Thoracic aorta (tissue), 2 donors: ENCODE measurements around the gene ZFC3H1. TPM values are rescaled to one million over a fixed set of nuclear protein-coding genes. Genes with fewer than 3 reads are reported as not detected.

ENCODE experiments used
- ATAC-seq: fragments of 150-250 bp; one replicate; pipeline ENCODE4 v1.8.0; 2017; ENCODE audit warnings: low read depth; ENCODE audit not compliant: insufficient number of reproducible peaks, low FRiP score
- DNase-seq: peaks from one replicate; pipeline ENCODE4 v3.0.0-alpha.2; 2020; ENCODE audit warnings: low spot score
- H3K27ac ChIP-seq, 2 donors: fragments of 200-600 bp; sonication (generic); 1 replicate in 1 of 2; 2 replicates in 1 of 2; pipeline ENCODE4 v1.5.1; 2016; ENCODE audit warnings: mild to moderate bottlenecking in 2 of 2, moderate library complexity in 2 of 2
- H3K27me3 ChIP-seq: fragments of 200-600 bp; sonication (generic); replicated peaks from 2 replicates; pipeline ENCODE4 v1.6.0; 2016; ENCODE audit warnings: mild to moderate bottlenecking; ENCODE audit not compliant: insufficient read depth
- H3K36me3 ChIP-seq: fragments of 200-600 bp; sonication (generic); one replicate; pipeline ENCODE4 v1.5.1; 2016
- H3K4me1 ChIP-seq, 2 donors: fragments of 200-600 bp; sonication (generic); 1 replicate in 1 of 2; 2 replicates in 1 of 2; pipeline versions ENCODE4 v1.5.1 to v1.6.0; 2016; ENCODE audit warnings: low read depth in 2 of 2, mild to moderate bottlenecking in 1 of 2; ENCODE audit not compliant: control insufficient read depth in 1 of 2
- H3K4me3 ChIP-seq: fragments of 200-600 bp; sonication (generic); 2 replicates; pipeline ENCODE4 v1.5.1; 2016; ENCODE audit warnings: mild to moderate bottlenecking
- H3K9me3 ChIP-seq: fragments of 200-600 bp; sonication (generic); 2 replicates; pipeline ENCODE4 v1.5.1; 2016
- total RNA-seq, 2 donors: library from RNA; depleted of rRNA; stranded (reverse); fragments of >200 nt; gene quantifications; one replicate each; pipeline versions ENCODE4 v1.1.0 to v1.2.3, GENCODE V29; 2016
- TF ChIP-seq, protein P1 (sequence below): fragments of 200-600 bp; sonication (generic); IDR thresholded peaks from one replicate; pipeline ENCODE4 v1.5.1; 2019; ENCODE audit warnings: antibody characterized with exemption

Gene ZFC3H1
- total RNA-seq, 2 donors from 2014 or later: 48.6 to 101 TPM

GRCh38 chr12:71566655-71567054 lies 97.0 kb downstream of the ZFC3H1 start:
- Histone ChIP-seq H3K4me3 (no peak overlapping the region), H3K9me3 (no peaks in the 10 kb centered on the region), H3K27me3 (no peaks in the 10 kb centered on the region), H3K36me3 (no peaks in the 10 kb centered on the region), H3K27ac (no peak overlapping the region), H3K4me1 (no peaks in the 10 kb centered on the region)
- TF ChIP-seq, protein P1, sequence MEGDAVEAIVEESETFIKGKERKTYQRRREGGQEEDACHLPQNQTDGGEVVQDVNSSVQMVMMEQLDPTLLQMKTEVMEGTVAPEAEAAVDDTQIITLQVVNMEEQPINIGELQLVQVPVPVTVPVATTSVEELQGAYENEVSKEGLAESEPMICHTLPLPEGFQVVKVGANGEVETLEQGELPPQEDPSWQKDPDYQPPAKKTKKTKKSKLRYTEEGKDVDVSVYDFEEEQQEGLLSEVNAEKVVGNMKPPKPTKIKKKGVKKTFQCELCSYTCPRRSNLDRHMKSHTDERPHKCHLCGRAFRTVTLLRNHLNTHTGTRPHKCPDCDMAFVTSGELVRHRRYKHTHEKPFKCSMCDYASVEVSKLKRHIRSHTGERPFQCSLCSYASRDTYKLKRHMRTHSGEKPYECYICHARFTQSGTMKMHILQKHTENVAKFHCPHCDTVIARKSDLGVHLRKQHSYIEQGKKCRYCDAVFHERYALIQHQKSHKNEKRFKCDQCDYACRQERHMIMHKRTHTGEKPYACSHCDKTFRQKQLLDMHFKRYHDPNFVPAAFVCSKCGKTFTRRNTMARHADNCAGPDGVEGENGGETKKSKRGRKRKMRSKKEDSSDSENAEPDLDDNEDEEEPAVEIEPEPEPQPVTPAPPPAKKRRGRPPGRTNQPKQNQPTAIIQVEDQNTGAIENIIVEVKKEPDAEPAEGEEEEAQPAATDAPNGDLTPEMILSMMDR: no peak
- DNase-seq: no peak
- ATAC-seq: no peak

DNA sequence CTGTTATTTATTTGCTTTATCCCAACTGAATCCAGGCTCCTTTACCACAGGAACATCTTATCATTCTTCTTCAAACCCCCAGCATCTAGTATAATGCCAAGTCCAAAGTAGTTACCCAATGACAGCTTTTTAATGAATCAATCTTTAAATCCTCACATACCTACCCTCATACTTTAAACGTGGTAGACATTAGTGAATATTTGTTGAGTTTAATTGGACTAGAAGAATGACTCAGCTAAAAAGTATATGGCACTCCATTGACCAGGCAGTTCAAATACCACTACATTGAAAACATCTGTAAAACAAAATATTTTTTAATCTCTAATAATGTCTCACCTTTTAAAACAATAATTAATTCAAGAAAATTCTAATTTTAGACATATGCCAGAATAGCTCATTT lies 98.1 kb downstream of the ZFC3H1 start:
- Histone ChIP-seq H3K4me1 (no peaks in the 10 kb centered on the region), H3K4me3 (no peak overlapping the region), H3K9me3 (no peaks in the 10 kb centered on the region), H3K36me3 (no peaks in the 10 kb centered on the region), H3K27ac (no peak overlapping the region), H3K27me3 (no peaks in the 10 kb centered on the region)
- TF ChIP-seq, protein P1: no peak
- ATAC-seq (no peak), DNase-seq (no peak)

DNA sequence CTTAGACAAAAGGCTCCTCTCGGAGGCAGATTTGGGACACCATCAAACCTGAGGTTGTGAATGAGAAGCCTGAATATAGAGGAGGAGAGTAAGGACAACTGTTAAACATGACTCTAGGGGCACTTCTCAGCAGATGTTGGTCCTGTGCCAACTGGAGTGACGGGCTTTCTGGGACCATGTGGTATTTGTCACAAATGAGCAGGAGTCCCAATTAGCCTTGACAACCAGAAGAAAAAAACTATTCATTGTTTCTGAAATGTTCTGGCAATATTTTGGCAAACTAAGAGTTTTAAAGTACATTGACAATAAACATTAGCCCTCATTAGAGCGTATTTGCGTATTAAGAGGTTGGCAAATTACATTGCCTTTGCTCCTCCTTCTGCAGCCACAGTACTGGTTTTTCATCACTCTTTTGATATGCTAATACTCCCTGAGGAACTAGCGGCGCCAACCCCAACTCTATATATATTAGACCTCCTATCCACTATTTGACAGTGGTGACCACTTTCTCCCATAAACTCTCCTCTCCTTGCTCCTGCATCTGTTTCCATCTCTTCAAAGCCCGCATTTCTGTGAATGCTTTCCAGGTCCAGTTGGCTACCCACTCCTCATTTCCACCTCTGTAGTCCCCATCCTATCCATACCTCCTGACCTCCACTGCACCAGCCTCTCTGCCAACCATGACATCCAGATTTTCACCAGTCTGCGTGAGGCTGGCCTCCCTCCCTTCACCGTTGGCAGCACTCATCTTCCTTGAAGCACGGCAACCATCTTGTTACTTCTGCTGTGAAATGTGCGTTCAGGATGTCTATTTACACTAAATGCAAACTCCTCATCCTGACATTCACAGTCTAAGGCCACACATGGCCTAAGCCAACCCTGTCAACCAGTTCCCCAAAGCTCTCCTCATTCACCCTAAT lies 100.7 kb downstream of the ZFC3H1 start:
- Histone ChIP-seq H3K27ac (no peak overlapping the region), H3K27me3 (no peaks in the 10 kb centered on the region), H3K9me3 (no peaks in the 10 kb centered on the region), H3K4me1 (no peaks in the 10 kb centered on the region), H3K36me3 (no peaks in the 10 kb centered on the region), H3K4me3 (no peak overlapping the region)
- TF ChIP-seq, protein P1: no peak
- ATAC-seq: no peak
- no peak for DNase-seq

Other genes starting within 250 kb of the ZFC3H1 start
- gene LGR5, start 224.1 kb downstream of the ZFC3H1 start, total RNA-seq: 1 to 10 TPM; 1.8 to 7.4 TPM
- 1 to 10 TPM in 1 of 2 donors, under 1 TPM in 1; 0.95 to 5.9 TPM for gene THAP2, start 453 bp upstream of the ZFC3H1 start, total RNA-seq
- 10 to 100 TPM; 18.4 to 39.4 TPM for gene TMEM19, start 22.2 kb upstream of the ZFC3H1 start, total RNA-seq
- 10 to 100 TPM; 15.7 to 56.4 TPM for gene RAB21, start 91.0 kb upstream of the ZFC3H1 start, total RNA-seq
- gene TBC1D15, start 175.9 kb upstream of the ZFC3H1 start, total RNA-seq: 10 to 100 TPM; 22.5 to 66.7 TPM